ENCODE results near the gene PAFAH2.
A peak's percentile ranks its signal among the peaks of the same experiment; 100 is the strongest.

Gene PAFAH2

GRCh38 chr1:25997828-25998761 is at the start of gene PAFAH2:
Gene PAFAH2, minus strand, starts transcription at chr1:25998063. Its CDS starts 7,247 bp downstream, at chr1:25990816.
- DNase-seq (ENCODE audit: low read depth), result peak; percentile 99

GRCh38 chr1:26047278-26047874 is 49.5 kb upstream of the PAFAH2 start:
- DNase-seq (ENCODE audit: low read depth), result no peak

GRCh38 chr1:26046246-26047095 is 48.6 kb upstream of the PAFAH2 start:
- no peak for DNase-seq (ENCODE audit: low read depth)

GRCh38 chr1:26045722-26046245 is 47.9 kb upstream of the PAFAH2 start, which contains the start of gene SLC30A2:
Gene SLC30A2, minus strand, starts transcription at chr1:26046118. Its CDS starts 222 bp downstream, at chr1:26045896.
- DNase-seq (ENCODE audit: low read depth), result no peak

- DNase-seq (ENCODE audit: low read depth), result no peak
These were observed 47.3 kb upstream of the PAFAH2 start for GRCh38 chr1:26044971-26045721.

GRCh38 chr1:26044414-26044813 is 46.6 kb upstream of the PAFAH2 start:
- no peak for DNase-seq (ENCODE audit: low read depth)

GRCh38 chr1:26043765-26044164 is 45.9 kb upstream of the PAFAH2 start:
- DNase-seq (ENCODE audit: low read depth), result no peak

GRCh38 chr1:26041978-26042377 is 44.1 kb upstream of the PAFAH2 start:
- DNase-seq (ENCODE audit: low read depth), result no peak

- no peak for DNase-seq (ENCODE audit: low read depth)
These were observed 43.5 kb upstream of the PAFAH2 start for GRCh38 chr1:26041401-26041800.

- DNase-seq (ENCODE audit: low read depth), result no peak
These were observed 41.0 kb upstream of the PAFAH2 start for GRCh38 chr1:26038904-26039303.

GRCh38 chr1:26038477-26038876 is 40.6 kb upstream of the PAFAH2 start:
- no peak for DNase-seq (ENCODE audit: low read depth)

GRCh38 chr1:26037904-26038303 is 40.0 kb upstream of the PAFAH2 start:
- no peak for DNase-seq (ENCODE audit: low read depth)

GRCh38 chr1:26036756-26037281 is 39.0 kb upstream of the PAFAH2 start:
- no peak for DNase-seq (ENCODE audit: low read depth)

- peak; percentile 53 for DNase-seq (ENCODE audit: low read depth)
These were observed 38.3 kb upstream of the PAFAH2 start for GRCh38 chr1:26035959-26036755.

- DNase-seq (ENCODE audit: low read depth), result peak; percentile 93
These were observed 37.5 kb upstream of the PAFAH2 start for GRCh38 chr1:26035203-26035958.

GRCh38 chr1:26034504-26035202 is 36.8 kb upstream of the PAFAH2 start:
- no peak for DNase-seq (ENCODE audit: low read depth)

- no peak for DNase-seq (ENCODE audit: low read depth)
These were observed 34.9 kb upstream of the PAFAH2 start for GRCh38 chr1:26032656-26033357.

GRCh38 chr1:26031611-26032220 is 33.9 kb upstream of the PAFAH2 start:
- no peak for DNase-seq (ENCODE audit: low read depth)
